DOHH2 (cell line): Measurements from ENCODE around the gene TMEM221.

ENCODE experiments used
- CTCF ChIP-seq: fragments of 200-600 bp; sonication (generic); IDR thresholded peaks from one replicate; pipeline ENCODE4 v1.5.1; 2014; ENCODE audit warnings: antibody characterized with exemption, mild to moderate bottlenecking, low read depth, low read length; ENCODE audit not compliant: poor library complexity, severe bottlenecking
- EZH2phosphoT487 ChIP-seq: fragments of 200-600 bp; sonication (generic); IDR thresholded peaks from 2 replicates; pipeline ENCODE4 v1.6.1; 2017; ENCODE audit warnings: borderline replicate concordance, mild to moderate bottlenecking, antibody characterized with exemption, low read length, moderate library complexity, mixed read lengths

GRCh38 chr19:17445526-17446165 is 2.8 kb downstream of the TMEM221 start:
- TF ChIP-seq CTCF (no peak), EZH2phosphoT487 (no peak)
